ENCODE results near the gene AGBL4. TPM values are rescaled to one million over a fixed set of nuclear protein-coding genes. Genes with fewer than 3 reads are reported as not detected.

The AGBL4 gene
- total and polyA plus RNA-seq, 7 donors = 0.01 to 0.05 TPM; not detected in 5

GRCh38 chr1:49465486-49466185, 558.1 kb downstream of the AGBL4 start:
- H3K36me3 ChIP-seq (ENCODE audit: insufficient read depth in 1 of 2, low read depth in 1 of 2) = no peaks in the 10 kb centered on the region
- ATAC-seq = no peak
- no peaks in the 10 kb centered on the region for H3K9me3 ChIP-seq
- no peak overlapping the region for H3K4me3 ChIP-seq
- no peaks in the 10 kb centered on the region for H3K4me1 ChIP-seq
- H3K27me3 ChIP-seq (ENCODE audit: insufficient read depth in 3 of 3, low read length in 2 of 3) = no peaks in the 10 kb centered on the region
- 62 to 71% (median 69%) methylated on average over 4 of the region's 4 CpGs for WGBS, 3 donors
- TF ChIP-seq, protein P1, sequence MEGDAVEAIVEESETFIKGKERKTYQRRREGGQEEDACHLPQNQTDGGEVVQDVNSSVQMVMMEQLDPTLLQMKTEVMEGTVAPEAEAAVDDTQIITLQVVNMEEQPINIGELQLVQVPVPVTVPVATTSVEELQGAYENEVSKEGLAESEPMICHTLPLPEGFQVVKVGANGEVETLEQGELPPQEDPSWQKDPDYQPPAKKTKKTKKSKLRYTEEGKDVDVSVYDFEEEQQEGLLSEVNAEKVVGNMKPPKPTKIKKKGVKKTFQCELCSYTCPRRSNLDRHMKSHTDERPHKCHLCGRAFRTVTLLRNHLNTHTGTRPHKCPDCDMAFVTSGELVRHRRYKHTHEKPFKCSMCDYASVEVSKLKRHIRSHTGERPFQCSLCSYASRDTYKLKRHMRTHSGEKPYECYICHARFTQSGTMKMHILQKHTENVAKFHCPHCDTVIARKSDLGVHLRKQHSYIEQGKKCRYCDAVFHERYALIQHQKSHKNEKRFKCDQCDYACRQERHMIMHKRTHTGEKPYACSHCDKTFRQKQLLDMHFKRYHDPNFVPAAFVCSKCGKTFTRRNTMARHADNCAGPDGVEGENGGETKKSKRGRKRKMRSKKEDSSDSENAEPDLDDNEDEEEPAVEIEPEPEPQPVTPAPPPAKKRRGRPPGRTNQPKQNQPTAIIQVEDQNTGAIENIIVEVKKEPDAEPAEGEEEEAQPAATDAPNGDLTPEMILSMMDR (IDR thresholded peaks at IDR 0.05) = no peak
- no peak for DNase-seq
- intact Hi-C loops (cut with DNase I) = no loop called here
- no peak overlapping the region for H3K27ac ChIP-seq

- 48 to 54% (median 53%) methylated on average over 2 of the region's 2 CpGs for WGBS, 3 donors
- TF ChIP-seq, protein P1 (IDR thresholded peaks at IDR 0.05) = no peak
- H3K4me1 ChIP-seq = no peaks in the 10 kb centered on the region
- H3K4me3 ChIP-seq = no peak overlapping the region
- no peak for DNase-seq
- no peaks in the 10 kb centered on the region for H3K9me3 ChIP-seq
- no peaks in the 10 kb centered on the region for H3K36me3 ChIP-seq (ENCODE audit: insufficient read depth in 1 of 2, low read depth in 1 of 2)
- H3K27ac ChIP-seq = no peak overlapping the region
- H3K27me3 ChIP-seq (ENCODE audit: insufficient read depth in 3 of 3, low read length in 2 of 3) = no peaks in the 10 kb centered on the region
- ATAC-seq = no peak
- intact Hi-C loops (cut with DNase I) = no loop called here
Measured at GRCh38 chr1:49448200-49448599, 575.6 kb downstream of the AGBL4 start.

- H3K27ac ChIP-seq = no peak overlapping the region
- H3K4me3 ChIP-seq = no peak overlapping the region
- no peaks in the 10 kb centered on the region for H3K9me3 ChIP-seq
- 36 to 41% (median 40%) methylated on average over 2 of the region's 2 CpGs for WGBS, 3 donors
- no peak for ATAC-seq
- no peaks in the 10 kb centered on the region for H3K36me3 ChIP-seq (ENCODE audit: insufficient read depth in 1 of 2, low read depth in 1 of 2)
- intact Hi-C loops (cut with DNase I) = no loop called here
- DNase-seq = no peak
- H3K4me1 ChIP-seq = no peaks in the 10 kb centered on the region
- TF ChIP-seq, protein P1 (IDR thresholded peaks at IDR 0.05) = no peak
- no peaks in the 10 kb centered on the region for H3K27me3 ChIP-seq (ENCODE audit: insufficient read depth in 3 of 3, low read length in 2 of 3)
Measured at GRCh38 chr1:49436865-49437264, 586.9 kb downstream of the AGBL4 start.

DNA sequence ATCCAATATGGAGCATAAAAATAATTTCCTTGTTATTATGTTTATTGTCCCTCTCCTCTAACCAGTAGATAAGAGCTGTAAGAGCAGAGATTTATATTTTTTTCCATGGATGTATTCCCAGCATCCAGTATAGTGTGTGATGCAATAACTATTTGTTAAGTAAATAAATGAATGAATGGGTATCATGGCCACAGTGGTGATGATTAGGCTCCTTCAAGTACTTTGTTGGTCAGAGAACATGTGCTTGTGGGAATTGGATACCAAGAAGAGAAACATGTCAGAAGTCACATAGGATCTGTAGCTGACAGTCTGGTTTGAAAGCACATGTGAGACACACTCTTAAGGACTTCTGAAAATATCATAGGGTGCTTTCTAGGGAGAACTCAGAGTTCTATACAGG, 588.5 kb downstream of the AGBL4 start:
- DNase-seq (no peak), ATAC-seq (no peak)
- Histone ChIP-seq H3K9me3 (no peaks in the 10 kb centered on the region), H3K27me3 (ENCODE audit: insufficient read depth in 3 of 3, low read length in 2 of 3) (no peaks in the 10 kb centered on the region), H3K27ac (no peak overlapping the region), H3K4me1 (no peaks in the 10 kb centered on the region), H3K4me3 (no peak overlapping the region), H3K36me3 (ENCODE audit: insufficient read depth in 1 of 2, low read depth in 1 of 2) (no peaks in the 10 kb centered on the region)
- intact Hi-C loops (cut with DNase I) = no loop called here
- TF ChIP-seq, protein P1 (IDR thresholded peaks at IDR 0.05) = no peak

- WGBS, 3 donors = 74 to 83% (median 78%) methylated on average over 3 of the region's 3 CpGs
Measured at GRCh38 chr1:49424782-49425181, 599.0 kb downstream of the AGBL4 start.

More at GRCh38 chr1:49424782-49425181, 599.0 kb downstream of the AGBL4 start:
- no peak overlapping the region for H3K27ac ChIP-seq
- H3K4me1 ChIP-seq = no peaks in the 10 kb centered on the region
- no peak for ATAC-seq
- H3K9me3 ChIP-seq = no peaks in the 10 kb centered on the region
- intact Hi-C loops (cut with DNase I) = no loop called here
- DNase-seq = no peak
- H3K36me3 ChIP-seq (ENCODE audit: insufficient read depth in 1 of 2, low read depth in 1 of 2) = no peaks in the 10 kb centered on the region
- H3K27me3 ChIP-seq (ENCODE audit: insufficient read depth in 3 of 3, low read length in 2 of 3) = no peaks in the 10 kb centered on the region
- TF ChIP-seq, protein P1 (IDR thresholded peaks at IDR 0.05) = no peak
- H3K4me3 ChIP-seq = no peak overlapping the region

Measured in psoas muscle (tissue), 8 donors.